Bronchial epithelial cell (primary cell): ENCODE results near the gene CDK19. TPM values are rescaled to one million over a fixed set of nuclear protein-coding genes. Genes with fewer than 3 reads are reported as not detected.
"Not testable (repeated sequence)": the region's sequence is repeated elsewhere in the genome, so short reads cannot be mapped to it uniquely, and the experiment has no call there.

Experiments used
- DNase-seq: peaks from one replicate; pipeline ENCODE4 v3.0.0-alpha.2; 2010; ENCODE audit warnings: low read depth
- FAIRE-seq: peaks from 2 replicates; lab custom pipeline; 2011; peaks lifted over from hg19 to GRCh38; lab: Jason Lieb, UNC
- H3K27me3 ChIP-seq: 2 replicates; pipeline ENCODE4 v1.5.1; 2011; ENCODE audit warnings: low read length; ENCODE audit not compliant: control insufficient read depth, insufficient read depth
- H3K36me3 ChIP-seq: 2 replicates; pipeline ENCODE4 v1.5.1; 2011; ENCODE audit warnings: low read length; ENCODE audit not compliant: control insufficient read depth, insufficient read depth
- H3K4me3 ChIP-seq: 2 replicates; pipeline ENCODE4 v1.5.1; 2011; ENCODE audit warnings: mild to moderate bottlenecking, low read depth, low read length, control low read depth
- total RNA-seq: library from RNA; depleted of rRNA; stranded (reverse); fragments of >200 nt; gene quantifications from 2 replicates; pipeline ENCODE4 v1.2.1, GENCODE V29; 2014
- TF ChIP-seq, protein P1 (sequence below): IDR thresholded peaks from 2 replicates; pipeline ENCODE4 v1.5.1; 2011; ENCODE audit warnings: mild to moderate bottlenecking, moderate library complexity, low read length, control low read depth, inconsistent platforms; ENCODE audit not compliant: insufficient read depth, severe bottlenecking

CDK19 gene
- total RNA-seq, 1 donor from 2014 or later, result 6.1 TPM

DNA sequence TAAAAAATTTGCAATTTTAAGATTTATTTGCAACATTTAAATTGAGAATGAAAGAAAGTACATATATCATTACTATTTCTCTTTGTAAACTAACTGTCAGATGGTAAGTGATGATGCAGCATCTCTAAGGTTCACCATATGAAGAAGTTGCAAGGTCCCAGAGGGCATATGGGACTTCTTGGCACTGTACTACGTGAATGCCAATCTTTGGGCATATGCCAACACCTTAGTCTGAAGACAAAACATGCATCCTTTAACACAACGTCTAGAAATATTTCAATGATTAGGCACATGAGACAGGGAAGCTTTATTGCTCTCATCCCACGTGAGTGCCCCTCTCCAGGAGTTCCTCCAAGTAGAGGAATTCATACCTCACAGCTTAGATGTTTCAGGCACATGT is 66.8 kb downstream of the CDK19 start:
- H3K36me3 ChIP-seq, result no peaks in the 10 kb centered on the region
- no peak overlapping the region for H3K4me3 ChIP-seq
- TF ChIP-seq, protein P1, sequence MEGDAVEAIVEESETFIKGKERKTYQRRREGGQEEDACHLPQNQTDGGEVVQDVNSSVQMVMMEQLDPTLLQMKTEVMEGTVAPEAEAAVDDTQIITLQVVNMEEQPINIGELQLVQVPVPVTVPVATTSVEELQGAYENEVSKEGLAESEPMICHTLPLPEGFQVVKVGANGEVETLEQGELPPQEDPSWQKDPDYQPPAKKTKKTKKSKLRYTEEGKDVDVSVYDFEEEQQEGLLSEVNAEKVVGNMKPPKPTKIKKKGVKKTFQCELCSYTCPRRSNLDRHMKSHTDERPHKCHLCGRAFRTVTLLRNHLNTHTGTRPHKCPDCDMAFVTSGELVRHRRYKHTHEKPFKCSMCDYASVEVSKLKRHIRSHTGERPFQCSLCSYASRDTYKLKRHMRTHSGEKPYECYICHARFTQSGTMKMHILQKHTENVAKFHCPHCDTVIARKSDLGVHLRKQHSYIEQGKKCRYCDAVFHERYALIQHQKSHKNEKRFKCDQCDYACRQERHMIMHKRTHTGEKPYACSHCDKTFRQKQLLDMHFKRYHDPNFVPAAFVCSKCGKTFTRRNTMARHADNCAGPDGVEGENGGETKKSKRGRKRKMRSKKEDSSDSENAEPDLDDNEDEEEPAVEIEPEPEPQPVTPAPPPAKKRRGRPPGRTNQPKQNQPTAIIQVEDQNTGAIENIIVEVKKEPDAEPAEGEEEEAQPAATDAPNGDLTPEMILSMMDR, result no peak
- no peaks in the 10 kb centered on the region for H3K27me3 ChIP-seq
- DNase-seq (no peak), FAIRE-seq (no peak)

GRCh38 chr6:110746680-110747079 is 68.6 kb downstream of the CDK19 start:
- DNase-seq (no peak), FAIRE-seq (no peak)
- no peak overlapping the region for H3K4me3 ChIP-seq

GRCh38 chr6:110744991-110745390 is 70.3 kb downstream of the CDK19 start:
- DNase-seq (no peak), FAIRE-seq (no peak)
- TF ChIP-seq, protein P1, result no peak
- H3K4me3 ChIP-seq, result no peak overlapping the region
- no peaks in the 10 kb centered on the region for H3K27me3 ChIP-seq
- H3K36me3 ChIP-seq, result no peaks in the 10 kb centered on the region

More at GRCh38 chr6:110746680-110747079, 68.6 kb downstream of the CDK19 start:
- Histone ChIP-seq H3K36me3 (no peaks in the 10 kb centered on the region), H3K27me3 (no peaks in the 10 kb centered on the region)
- TF ChIP-seq, protein P1, result no peak

DNA sequence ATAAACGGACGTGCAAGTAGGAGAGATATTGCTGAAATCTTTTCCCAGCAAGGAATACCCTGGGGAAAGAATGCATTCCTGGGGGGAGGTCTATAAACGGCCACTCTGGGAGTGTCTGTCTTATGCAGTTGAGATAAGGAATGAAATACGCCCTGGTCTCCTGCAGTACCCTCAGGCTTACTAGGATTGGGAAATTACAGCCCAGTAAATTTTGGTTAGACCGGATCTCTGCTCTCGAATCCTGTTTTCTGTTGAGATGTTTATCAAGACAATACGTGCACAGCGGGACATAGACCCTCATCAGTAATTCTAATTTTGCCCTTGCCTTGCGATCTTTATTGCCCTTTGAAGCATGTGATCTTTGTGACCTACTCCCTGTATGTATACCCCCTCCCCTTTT is 72.7 kb downstream of the CDK19 start:
- not testable (repeated sequence) for H3K4me3 ChIP-seq, H3K27me3 ChIP-seq, DNase-seq, H3K36me3 ChIP-seq, FAIRE-seq

GRCh38 chr6:110741517-110741916 is 73.8 kb downstream of the CDK19 start:
- H3K27me3 ChIP-seq, result no peaks in the 10 kb centered on the region
- no peaks in the 10 kb centered on the region for H3K36me3 ChIP-seq
- DNase-seq, result no peak
- TF ChIP-seq, protein P1, result no peak
- H3K4me3 ChIP-seq, result no peak overlapping the region
- no peak for FAIRE-seq

- DNase-seq (no peak), FAIRE-seq (no peak)
- Histone ChIP-seq H3K4me3 (no peak overlapping the region), H3K27me3 (no peaks in the 10 kb centered on the region), H3K36me3 (no peaks in the 10 kb centered on the region)
- TF ChIP-seq, protein P1, result no peak
These were observed 76.3 kb downstream of the CDK19 start for GRCh38 chr6:110738899-110739365.
